ENCODE data around the gene CAMK2D.

CAMK2D gene

GRCh38 chr4:113684534-113685091 is 76.9 kb downstream of the CAMK2D start:
- WGBS (ENCODE audit: extremely low coverage, insufficient coverage, insufficient read length), result no CpG with 5 or more reads among the region's 2 CpGs

GRCh38 chr4:113682730-113683537 is 78.6 kb downstream of the CAMK2D start:
- Histone ChIP-seq H2BK12ac (ENCODE audit: low read length) (no peak overlapping the region), H4K91ac (ENCODE audit: low read depth, low read length) (no peak overlapping the region), H3K79me2 (ENCODE audit: control insufficient read depth, insufficient read depth, low read length, poor library complexity) (no peaks in the 10 kb centered on the region), H3K79me1 (ENCODE audit: low read length) (no peaks in the 10 kb centered on the region), H2BK5ac (ENCODE audit: low read depth, low read length, poor library complexity) (no peak overlapping the region), H3K36me3 (ENCODE audit: control insufficient read depth in 1 of 2, insufficient read depth in 2 of 2, low read length in 2 of 2) (no peaks in the 10 kb centered on the region), H3K23ac (ENCODE audit: low read length) (no peak overlapping the region), H4K12ac (ENCODE audit: low read depth, low read length) (no peak overlapping the region), H3K14ac (ENCODE audit: low read length) (no peak overlapping the region), H2AK5ac (ENCODE audit: low read length) (no peak overlapping the region), H3K4me2 (ENCODE audit: low read length) (no peak overlapping the region), H2BK120ac (ENCODE audit: insufficient read depth, low read length, poor library complexity) (no peak overlapping the region), H3K9ac (ENCODE audit: low read length) (no peak overlapping the region), H3K4me3 (ENCODE audit: low read depth, low read length) (no peak overlapping the region), H3K4me1 (ENCODE audit: control insufficient read depth in 1 of 2, insufficient read depth in 2 of 2, low read length in 2 of 2) (no peaks in the 10 kb centered on the region), H3K9me3 (ENCODE audit: insufficient read depth, low read depth, low read length) (no peaks in the 10 kb centered on the region), H3K4ac (ENCODE audit: low read depth, low read length) (no peak overlapping the region), H4K8ac (ENCODE audit: low read depth, low read length) (no peak overlapping the region), H3K27ac (ENCODE audit: low read depth, low read length) (no peak overlapping the region), H2AFZ (ENCODE audit: insufficient read depth, low read length, poor library complexity) (no peak overlapping the region), H3K27me3 (ENCODE audit: insufficient read depth, low read length) (no peaks in the 10 kb centered on the region), H3K18ac (ENCODE audit: low read length) (no peak overlapping the region)
- no CpG with 5 or more reads among the region's 4 CpGs for WGBS (ENCODE audit: extremely low coverage, insufficient coverage, insufficient read length)
- DNase-seq, result no peak

More at GRCh38 chr4:113684534-113685091, 76.9 kb downstream of the CAMK2D start:
- Histone ChIP-seq H3K4ac (ENCODE audit: low read depth, low read length) (no peak overlapping the region), H3K14ac (ENCODE audit: low read length) (no peak overlapping the region), H4K12ac (ENCODE audit: low read depth, low read length) (no peak overlapping the region), H3K9ac (ENCODE audit: low read length) (no peak overlapping the region), H2BK5ac (ENCODE audit: low read depth, low read length, poor library complexity) (no peak overlapping the region), H3K79me2 (ENCODE audit: control insufficient read depth, insufficient read depth, low read length, poor library complexity) (no peaks in the 10 kb centered on the region), H3K27ac (ENCODE audit: low read depth, low read length) (no peak overlapping the region), H3K4me3 (ENCODE audit: low read depth, low read length) (no peak overlapping the region), H2AFZ (ENCODE audit: insufficient read depth, low read length, poor library complexity) (no peak overlapping the region), H3K36me3 (ENCODE audit: control insufficient read depth in 1 of 2, insufficient read depth in 2 of 2, low read length in 2 of 2) (no peaks in the 10 kb centered on the region), H2BK12ac (ENCODE audit: low read length) (no peak overlapping the region), H4K8ac (ENCODE audit: low read depth, low read length) (no peak overlapping the region), H3K4me2 (ENCODE audit: low read length) (no peak overlapping the region), H2AK5ac (ENCODE audit: low read length) (no peak overlapping the region), H4K91ac (ENCODE audit: low read depth, low read length) (no peak overlapping the region), H2BK120ac (ENCODE audit: insufficient read depth, low read length, poor library complexity) (no peak overlapping the region), H3K23ac (ENCODE audit: low read length) (no peak overlapping the region), H3K9me3 (ENCODE audit: insufficient read depth, low read depth, low read length) (no peaks in the 10 kb centered on the region), H3K18ac (ENCODE audit: low read length) (no peak overlapping the region), H3K79me1 (ENCODE audit: low read length) (no peaks in the 10 kb centered on the region), H3K27me3 (ENCODE audit: insufficient read depth, low read length) (no peaks in the 10 kb centered on the region), H3K4me1 (ENCODE audit: control insufficient read depth in 1 of 2, insufficient read depth in 2 of 2, low read length in 2 of 2) (no peaks in the 10 kb centered on the region)
- peak in 1 of 2 donors; percentile 4 for DNase-seq

- Histone ChIP-seq H4K12ac (ENCODE audit: low read depth, low read length) (no peak overlapping the region), H3K27me3 (ENCODE audit: insufficient read depth, low read length) (no peaks in the 10 kb centered on the region), H3K9ac (ENCODE audit: low read length) (no peak overlapping the region), H2BK12ac (ENCODE audit: low read length) (no peak overlapping the region), H2BK120ac (ENCODE audit: insufficient read depth, low read length, poor library complexity) (no peak overlapping the region), H3K4me1 (ENCODE audit: control insufficient read depth in 1 of 2, insufficient read depth in 2 of 2, low read length in 2 of 2) (no peaks in the 10 kb centered on the region), H3K14ac (ENCODE audit: low read length) (no peak overlapping the region), H3K79me1 (ENCODE audit: low read length) (no peaks in the 10 kb centered on the region), H3K23ac (ENCODE audit: low read length) (no peak overlapping the region), H2AK5ac (ENCODE audit: low read length) (no peak overlapping the region), H3K4me3 (ENCODE audit: low read depth, low read length) (no peak overlapping the region), H3K79me2 (ENCODE audit: control insufficient read depth, insufficient read depth, low read length, poor library complexity) (no peaks in the 10 kb centered on the region), H3K18ac (ENCODE audit: low read length) (no peak overlapping the region), H3K36me3 (ENCODE audit: control insufficient read depth in 1 of 2, insufficient read depth in 2 of 2, low read length in 2 of 2) (no peaks in the 10 kb centered on the region), H2BK5ac (ENCODE audit: low read depth, low read length, poor library complexity) (no peak overlapping the region), H3K9me3 (ENCODE audit: insufficient read depth, low read depth, low read length) (no peaks in the 10 kb centered on the region), H3K4me2 (ENCODE audit: low read length) (no peak overlapping the region), H3K27ac (ENCODE audit: low read depth, low read length) (no peak overlapping the region), H3K4ac (ENCODE audit: low read depth, low read length) (no peak overlapping the region), H4K91ac (ENCODE audit: low read depth, low read length) (no peak overlapping the region), H4K8ac (ENCODE audit: low read depth, low read length) (no peak overlapping the region), H2AFZ (ENCODE audit: insufficient read depth, low read length, poor library complexity) (no peak overlapping the region)
- DNase-seq, result no peak
Measured at GRCh38 chr4:113678641-113679040, 82.9 kb downstream of the CAMK2D start.

DNA sequence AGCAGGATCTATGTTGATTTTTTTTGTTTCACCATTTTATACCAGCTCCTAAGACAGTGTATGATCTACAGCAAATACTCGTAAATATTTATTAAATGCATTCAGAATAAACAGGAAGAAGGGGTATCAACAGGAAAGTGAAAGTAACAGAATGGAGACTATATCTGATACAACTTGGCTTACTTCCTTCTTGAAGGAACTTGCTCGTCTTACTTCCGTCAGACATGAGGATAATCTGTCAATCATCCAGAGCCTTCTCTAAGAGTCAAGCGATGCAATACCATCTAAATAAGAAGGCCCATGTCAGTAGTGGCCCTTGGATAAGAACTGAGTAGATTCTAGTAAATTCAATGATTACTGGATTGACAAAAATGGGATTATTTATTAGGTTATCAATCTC is 84.2 kb downstream of the CAMK2D start:
- Histone ChIP-seq H3K9me3 (ENCODE audit: insufficient read depth, low read depth, low read length) (no peaks in the 10 kb centered on the region), H3K18ac (ENCODE audit: low read length) (no peak overlapping the region), H3K9ac (ENCODE audit: low read length) (no peak overlapping the region), H3K79me2 (ENCODE audit: control insufficient read depth, insufficient read depth, low read length, poor library complexity) (no peaks in the 10 kb centered on the region), H2BK5ac (ENCODE audit: low read depth, low read length, poor library complexity) (no peak overlapping the region), H3K14ac (ENCODE audit: low read length) (no peak overlapping the region), H3K79me1 (ENCODE audit: low read length) (no peaks in the 10 kb centered on the region), H3K27ac (ENCODE audit: low read depth, low read length) (no peak overlapping the region), H3K4me1 (ENCODE audit: control insufficient read depth in 1 of 2, insufficient read depth in 2 of 2, low read length in 2 of 2) (peaks cover 5% of the 10 kb centered on the region in 2 experiments), H3K23ac (ENCODE audit: low read length) (no peak overlapping the region), H3K36me3 (ENCODE audit: control insufficient read depth in 1 of 2, insufficient read depth in 2 of 2, low read length in 2 of 2) (no peaks in the 10 kb centered on the region), H4K91ac (ENCODE audit: low read depth, low read length) (no peak overlapping the region), H2AFZ (ENCODE audit: insufficient read depth, low read length, poor library complexity) (no peak overlapping the region), H4K12ac (ENCODE audit: low read depth, low read length) (no peak overlapping the region), H3K4ac (ENCODE audit: low read depth, low read length) (no peak overlapping the region), H2BK12ac (ENCODE audit: low read length) (no peak overlapping the region), H2AK5ac (ENCODE audit: low read length) (no peak overlapping the region), H4K8ac (ENCODE audit: low read depth, low read length) (no peak overlapping the region), H3K4me3 (ENCODE audit: low read depth, low read length) (no peak overlapping the region), H2BK120ac (ENCODE audit: insufficient read depth, low read length, poor library complexity) (no peak overlapping the region), H3K4me2 (ENCODE audit: low read length) (no peak overlapping the region), H3K27me3 (ENCODE audit: insufficient read depth, low read length) (no peaks in the 10 kb centered on the region)
- no peak for DNase-seq
- whole genome bisulfite sequencing (ENCODE audit: extremely low coverage, insufficient coverage, insufficient read length), result no CpG with 5 or more reads among the region's 4 CpGs

Data from trophoblast cell (in vitro differentiated cells and primary cell).